Hematopoietic multipotent progenitor cell treated with erythropoietin and hydrocortisone succinate and interleukin-3 and kit ligand, for 6 days (in vitro differentiated cells): Measurements from ENCODE around the gene ST7L.

Experiments used
- DNase-seq: peaks from one replicate; pipeline ENCODE4 v3.0.0-alpha.2; 2015

ST7L gene

DNA sequence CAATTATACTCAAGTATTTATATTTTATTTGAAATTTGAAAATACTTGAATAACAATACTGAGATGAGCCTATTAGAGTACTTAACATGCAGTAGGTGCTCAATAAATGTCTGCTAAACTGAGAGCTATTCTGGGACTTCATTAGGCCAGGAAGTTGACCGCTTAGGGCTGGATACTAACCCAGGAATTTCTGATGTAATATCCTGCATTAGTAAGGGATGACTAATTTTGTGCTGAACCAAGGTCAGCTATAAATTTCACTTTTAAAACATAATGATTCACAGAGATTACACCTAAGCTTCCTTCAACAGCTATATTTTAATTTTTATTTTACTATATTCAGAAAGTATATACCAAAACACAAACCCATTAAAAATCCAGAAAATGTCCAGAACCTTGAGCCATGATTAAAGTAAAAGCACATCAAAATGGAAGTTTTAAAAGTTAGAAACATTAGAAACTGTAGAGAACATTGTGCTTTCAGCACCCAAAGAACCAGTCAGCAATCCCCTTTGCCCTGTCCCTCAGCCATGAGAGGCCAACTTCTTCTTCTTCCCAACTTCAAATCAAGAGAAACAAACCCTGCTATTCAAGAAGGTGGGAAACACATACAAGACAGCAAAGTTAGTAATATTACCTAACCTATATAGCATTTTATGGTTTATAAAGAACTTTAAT is 74.8 kb downstream of the ST7L start:
- no peak for DNase-seq

DNA sequence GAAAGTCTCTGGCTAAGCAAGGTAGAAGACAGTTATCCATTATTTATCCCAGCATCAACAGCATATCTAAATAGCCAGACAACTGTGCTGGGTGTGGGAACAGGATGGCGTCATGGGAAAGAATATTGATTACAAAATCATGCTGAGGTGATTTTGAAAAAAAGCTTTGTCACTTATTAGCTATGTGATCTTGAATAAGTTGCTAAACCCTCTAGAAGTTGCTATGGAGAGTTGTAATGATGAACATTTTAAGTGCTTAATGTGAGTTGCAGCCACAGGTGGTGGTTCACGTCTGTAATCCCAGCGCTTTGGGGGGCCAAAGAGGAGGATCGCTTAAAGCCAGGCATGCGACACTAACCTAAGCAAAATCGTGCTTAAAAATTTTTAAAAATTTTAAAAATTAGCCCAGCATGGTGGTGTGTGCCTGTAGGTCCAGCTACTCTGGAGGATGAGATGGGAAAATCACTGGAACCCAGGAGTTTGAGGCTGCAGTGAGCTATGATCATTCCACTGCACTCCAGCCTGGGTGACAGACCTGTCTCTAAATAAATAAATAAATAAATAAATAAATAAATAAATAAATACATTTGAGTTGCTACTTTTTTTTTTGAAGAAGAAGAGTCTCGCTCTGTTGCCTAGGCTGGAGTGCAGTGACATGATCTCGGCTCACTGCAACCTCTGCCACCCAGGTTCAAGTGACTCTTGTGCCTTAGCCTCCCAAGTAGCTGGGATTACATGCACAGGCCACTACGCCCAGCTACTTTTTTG is 76.6 kb downstream of the ST7L start:
- DNase-seq = no peak

DNA sequence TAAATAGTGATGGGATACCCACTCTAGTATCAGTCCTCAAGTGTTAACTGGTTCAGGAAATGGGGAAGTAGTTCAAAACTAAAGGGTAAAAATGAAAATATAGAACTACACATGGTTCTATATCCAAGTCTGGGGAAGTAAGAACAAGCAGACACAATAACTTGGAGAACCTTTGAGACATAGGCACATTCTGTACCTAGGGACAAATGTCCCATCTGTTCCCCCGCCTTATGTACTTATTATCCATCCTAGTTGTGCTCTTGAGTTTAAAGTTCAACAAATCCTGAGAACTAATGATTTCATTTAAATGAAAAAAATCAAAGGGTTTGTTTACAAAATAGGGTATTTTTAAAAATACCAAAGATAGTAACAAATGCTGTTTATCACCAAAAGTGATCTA is 77.6 kb downstream of the ST7L start:
- no peak for DNase-seq

DNA sequence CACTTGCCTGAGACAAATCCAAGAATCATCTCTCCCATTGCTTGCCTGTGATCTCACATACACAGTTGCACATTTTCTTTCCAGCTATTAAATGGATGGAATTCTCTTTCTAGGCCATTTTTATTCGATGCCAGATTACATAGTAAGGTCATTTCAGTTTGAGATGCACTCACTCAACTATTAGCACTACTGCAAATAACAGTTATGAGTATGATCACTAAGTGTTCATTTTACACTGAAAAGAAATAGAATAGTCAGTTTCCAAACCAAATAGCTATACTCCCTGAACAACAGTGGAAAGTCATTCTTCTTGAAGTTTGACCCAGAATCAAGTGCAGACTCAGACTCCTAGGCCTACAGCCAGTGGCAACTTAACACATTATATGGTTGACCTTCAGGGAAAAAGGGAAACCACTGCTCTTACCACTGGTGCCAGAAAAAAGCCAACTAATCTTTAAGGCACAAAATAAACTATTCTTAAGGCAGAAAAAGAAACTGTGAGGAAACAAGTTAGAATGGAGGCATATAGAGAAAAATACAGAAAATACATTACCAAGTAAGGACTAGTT is 78.6 kb downstream of the ST7L start:
- no peak for DNase-seq

DNA sequence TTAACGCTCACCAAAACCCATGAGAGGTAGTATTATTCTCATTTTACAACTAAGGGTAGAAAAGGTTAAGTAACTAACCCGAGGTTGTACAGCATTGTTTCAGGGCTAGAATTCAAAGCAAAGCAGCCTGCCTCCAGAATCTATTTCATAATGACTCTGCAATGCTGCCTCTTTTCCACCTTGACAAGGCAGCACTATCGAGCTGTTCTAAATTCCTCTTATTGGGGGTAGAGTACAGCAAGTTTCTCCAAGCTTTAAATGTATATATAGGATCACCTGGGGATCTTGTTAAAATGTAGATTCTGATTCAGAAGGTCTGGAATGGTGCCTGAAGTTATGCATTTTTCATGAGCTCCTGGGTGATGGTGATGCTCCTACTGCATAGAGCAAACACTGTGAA is 80.1 kb downstream of the ST7L start:
- no peak for DNase-seq

DNA sequence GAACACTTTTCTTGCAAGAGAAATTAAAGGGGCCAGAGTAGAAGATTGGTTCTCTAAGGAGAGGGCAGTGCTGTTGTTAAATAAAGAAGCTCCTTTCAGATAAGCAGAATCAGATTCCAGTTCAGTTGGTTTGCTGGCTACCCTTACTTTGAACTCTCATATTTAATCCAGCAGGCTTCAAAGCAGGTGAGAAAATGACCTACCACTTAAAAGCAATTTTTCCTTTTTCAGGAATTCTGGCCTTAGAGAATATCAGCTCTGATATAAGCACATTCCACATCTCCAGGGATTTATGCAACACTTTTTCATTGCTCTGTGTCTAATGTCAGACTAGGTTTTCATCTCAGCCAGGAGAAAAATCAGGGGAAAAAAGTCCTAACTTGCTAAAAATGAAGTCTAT is 81.5 kb downstream of the ST7L start:
- no peak for DNase-seq

DNA sequence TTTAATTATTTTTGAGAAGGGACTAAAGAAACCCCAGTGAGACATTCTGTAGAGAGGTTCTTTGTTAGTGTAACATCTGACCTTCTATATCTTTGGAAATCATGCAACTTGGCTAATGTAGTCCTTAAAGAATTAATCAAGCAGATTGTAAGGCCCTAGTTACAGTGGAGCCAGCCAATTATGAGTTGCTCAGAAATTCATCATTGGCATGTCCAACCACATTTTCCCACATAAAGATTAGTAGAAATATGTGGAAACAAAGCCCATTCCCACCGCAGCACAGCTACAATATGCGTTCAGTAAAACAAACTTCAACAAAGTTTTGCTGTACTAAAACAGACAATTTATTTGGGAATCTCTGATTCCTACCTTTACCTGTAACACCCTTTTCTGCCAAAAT is 82.4 kb downstream of the ST7L start:
- no peak for DNase-seq

DNA sequence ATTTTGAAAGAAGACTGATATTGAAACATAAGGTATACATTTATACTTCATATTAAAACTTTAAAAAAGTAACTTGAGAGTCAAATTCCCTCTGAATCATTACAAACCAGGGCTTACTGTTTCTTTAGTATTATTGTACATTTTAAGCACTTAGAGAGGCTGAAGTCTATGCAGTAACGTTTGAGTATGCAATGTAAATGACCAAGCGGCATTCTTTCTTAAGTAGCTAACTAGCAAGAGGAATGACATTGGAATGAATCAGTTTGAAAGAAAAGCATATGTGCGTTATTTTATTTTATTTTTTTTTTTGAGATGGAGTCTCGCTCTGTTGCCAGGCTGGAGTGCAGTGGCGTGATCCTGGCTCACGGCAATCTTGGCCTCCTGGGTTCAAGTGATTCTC is 85.9 kb downstream of the ST7L start:
- no peak for DNase-seq

DNA sequence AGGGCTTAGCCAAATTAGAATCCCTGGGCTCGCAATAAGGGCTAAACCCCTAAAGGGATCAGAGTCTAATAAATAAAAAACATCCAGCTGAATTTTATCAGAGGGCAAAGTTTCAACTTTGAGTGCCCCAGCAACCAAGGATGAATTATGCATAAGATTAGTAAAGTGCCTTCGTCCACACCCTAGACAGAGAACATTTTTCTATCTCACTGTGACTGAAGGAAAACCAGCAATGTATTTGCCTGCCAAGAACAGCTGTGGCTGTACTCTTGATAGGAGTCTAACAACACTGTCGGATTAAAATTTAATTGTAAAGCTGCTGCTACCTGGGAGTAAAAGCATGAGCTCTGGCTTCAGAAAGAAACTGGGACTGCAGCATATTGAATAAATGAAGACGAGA is 86.9 kb downstream of the ST7L start:
- DNase-seq = no peak

DNA sequence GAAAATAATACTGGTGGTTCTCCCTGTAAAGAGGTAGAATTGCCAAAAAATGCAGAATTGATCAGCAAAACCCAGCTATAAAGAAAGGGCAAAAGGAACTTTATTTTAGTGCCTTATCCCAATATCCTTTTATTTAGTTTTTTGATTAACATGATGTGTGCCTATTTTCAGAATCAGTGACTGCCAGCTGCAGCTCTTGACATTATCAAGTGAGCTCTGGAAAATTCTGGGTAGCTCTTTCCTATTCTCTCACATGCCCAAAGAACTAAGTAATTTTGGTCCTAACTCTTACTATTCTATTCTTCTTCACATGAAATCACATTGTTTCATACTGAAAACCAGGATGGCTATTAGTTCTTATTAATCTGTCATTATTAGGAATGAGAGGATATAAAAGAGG is 88.1 kb downstream of the ST7L start:
- no peak for DNase-seq

DNA sequence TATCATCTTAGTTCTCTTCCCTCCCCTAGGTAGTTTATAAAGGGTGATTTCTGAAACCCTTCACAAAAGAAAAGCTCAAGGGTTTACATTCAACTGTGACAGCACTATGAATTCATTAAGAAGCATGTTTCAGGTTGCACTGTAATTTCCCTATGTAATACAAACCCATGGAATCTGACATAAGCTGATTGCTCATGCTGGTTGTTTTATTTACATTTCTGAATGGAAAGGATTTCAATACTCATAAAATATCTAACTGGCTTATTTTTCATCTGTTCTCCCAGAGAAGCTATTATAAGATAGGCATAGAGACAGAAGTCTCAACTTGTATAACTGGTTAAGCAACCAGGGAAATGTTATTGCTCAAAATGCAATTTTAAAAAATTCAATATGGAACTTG is 89.6 kb downstream of the ST7L start:
- DNase-seq = no peak

DNA sequence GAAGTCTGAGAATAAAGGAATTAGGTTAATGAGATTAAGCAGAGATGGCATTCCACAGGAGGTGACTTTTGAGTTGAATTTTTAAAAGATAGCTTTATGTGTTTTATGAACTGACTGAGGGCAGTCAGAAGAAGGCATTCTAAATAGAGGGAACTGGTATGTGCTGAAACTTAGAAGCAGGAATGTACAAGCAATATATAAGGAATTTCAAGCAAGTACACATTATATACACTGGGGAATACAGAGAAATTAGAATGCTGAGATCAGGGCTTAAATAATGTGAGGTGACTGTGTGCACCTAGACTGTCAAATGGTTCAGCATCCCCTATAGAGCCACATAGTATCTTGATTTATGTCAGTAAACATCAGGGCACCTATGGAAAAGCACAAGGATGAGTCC is 90.9 kb downstream of the ST7L start:
- no peak for DNase-seq

DNA sequence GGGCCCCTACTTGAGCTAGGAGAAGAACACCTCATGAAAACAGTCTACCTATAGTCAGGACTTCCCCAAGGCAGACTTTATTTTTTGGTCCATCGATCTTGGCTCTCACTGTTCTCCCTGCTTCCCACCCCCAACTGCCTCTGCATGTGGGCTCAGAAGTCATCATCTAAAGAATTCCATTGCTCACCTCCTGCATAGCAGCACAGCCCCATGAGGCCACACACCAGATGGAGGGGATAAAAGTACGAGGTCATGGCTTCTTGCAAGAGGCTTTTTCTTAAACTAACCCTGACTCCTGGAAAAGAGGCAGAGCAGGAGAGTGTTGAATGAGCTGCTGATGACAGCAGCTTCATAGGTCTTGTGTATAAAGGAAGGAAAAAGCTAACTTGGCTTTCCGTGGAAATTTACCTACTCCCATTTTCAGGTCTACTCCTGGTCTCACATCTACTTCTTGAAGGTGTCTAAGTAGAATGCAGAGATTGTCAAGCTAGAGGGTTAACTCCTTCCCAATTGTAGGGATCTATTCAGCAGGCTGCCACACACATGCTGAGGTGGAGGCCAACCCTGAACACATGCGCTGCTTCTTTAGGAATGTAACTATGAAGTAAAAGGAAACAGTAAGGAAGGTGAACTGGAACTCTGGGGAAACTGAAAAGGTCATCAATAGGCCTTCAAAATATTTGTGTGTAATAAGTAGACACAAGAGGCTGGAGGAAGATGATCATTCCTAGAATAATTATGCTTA is 91.5 kb downstream of the ST7L start:
- no peak for DNase-seq

DNA sequence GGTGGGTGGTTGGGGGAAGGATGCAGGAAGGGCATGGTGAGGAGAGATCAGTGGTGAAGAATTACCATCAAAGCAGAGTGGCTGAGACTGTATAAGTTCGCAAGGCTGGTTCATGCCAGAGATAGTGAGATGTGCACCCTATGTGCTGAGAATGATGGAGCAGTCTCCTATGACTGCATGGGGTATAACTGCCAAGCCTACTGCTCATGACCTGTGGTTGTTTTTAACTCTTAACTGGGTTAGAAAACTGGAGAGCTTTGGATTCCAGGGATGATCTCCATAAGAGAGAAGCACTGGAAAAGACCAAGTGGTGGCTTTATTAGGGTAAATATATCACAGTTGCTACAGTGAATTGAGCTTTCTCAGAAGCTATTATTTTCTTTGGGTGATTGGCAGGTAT is 94.0 kb downstream of the ST7L start:
- DNase-seq = no peak

DNA sequence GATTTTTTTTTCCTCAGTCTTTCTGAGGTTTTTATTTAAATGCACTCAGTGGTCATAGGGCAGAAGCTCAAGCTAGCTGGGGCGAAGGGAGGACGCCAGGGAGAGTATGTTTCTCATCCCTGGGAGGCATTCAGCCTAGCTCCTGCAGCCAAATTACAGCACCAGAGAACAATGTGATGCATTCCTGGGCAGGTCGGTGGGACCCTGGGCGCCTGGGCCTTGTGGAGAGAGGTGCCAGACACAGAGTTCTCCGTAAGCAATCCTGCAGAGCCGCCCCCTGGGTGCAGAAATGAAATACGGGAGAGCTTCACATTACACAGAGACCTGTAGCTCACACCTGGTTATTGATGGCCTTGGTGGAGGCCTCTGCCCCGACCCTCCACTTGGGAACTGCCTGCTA is 94.7 kb downstream of the ST7L start:
- no peak for DNase-seq

DNA sequence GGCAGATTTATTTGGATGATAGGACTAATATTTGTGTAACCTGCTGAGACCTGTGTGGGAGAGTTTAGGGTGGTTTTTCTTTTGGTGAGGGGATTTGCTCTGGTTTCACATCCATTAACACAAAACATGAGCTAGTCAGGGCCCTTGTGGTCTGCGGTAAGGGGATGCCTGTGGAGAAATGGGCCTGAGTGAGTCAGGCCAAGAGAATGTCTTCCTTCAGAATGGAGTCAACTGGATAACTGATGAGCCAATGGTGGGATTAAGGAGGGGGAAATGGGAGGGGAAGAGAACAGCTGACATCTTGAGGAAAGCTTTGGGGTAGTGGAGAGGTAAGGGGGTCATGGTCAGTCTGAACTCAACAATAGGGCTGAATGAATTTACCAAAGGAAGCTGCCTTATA is 96.3 kb downstream of the ST7L start:
- no peak for DNase-seq

DNA sequence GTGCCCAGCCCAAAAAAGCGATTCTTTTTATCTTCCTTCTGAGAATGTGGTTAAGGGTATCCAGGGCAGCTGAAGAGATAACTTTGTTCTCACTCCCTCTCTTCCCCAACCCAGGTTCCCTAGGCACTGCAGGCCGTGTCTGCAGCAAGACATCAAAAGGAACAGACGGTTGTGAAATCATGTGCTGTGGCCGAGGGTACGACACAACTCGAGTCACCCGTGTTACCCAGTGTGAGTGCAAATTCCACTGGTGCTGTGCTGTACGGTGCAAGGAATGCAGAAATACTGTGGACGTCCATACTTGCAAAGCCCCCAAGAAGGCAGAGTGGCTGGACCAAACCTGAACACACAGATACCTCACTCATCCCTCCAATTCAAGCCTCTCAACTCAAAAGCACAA is 98.8 kb downstream of the ST7L start:
- no peak for DNase-seq

DNA sequence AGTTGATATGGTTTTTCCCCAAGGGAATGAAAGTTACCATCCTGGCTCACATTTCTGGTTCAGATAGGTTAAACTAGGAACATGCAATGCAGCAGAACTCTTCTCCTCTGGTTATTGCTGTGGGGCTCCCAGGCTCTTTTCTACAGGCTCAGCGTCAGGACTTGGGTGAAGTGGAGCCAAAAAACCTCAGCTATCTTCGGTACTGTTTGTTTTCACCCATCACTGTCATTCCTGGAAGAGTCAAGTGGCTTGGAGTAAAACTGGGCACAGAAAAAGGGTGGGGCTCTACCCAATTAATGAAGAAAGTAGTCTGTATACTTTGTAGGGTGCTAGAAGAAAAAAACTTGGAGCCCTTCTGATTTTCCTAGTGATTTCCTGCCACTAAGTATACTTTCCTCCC is 100.8 kb downstream of the ST7L start:
- DNase-seq = no peak

DNA sequence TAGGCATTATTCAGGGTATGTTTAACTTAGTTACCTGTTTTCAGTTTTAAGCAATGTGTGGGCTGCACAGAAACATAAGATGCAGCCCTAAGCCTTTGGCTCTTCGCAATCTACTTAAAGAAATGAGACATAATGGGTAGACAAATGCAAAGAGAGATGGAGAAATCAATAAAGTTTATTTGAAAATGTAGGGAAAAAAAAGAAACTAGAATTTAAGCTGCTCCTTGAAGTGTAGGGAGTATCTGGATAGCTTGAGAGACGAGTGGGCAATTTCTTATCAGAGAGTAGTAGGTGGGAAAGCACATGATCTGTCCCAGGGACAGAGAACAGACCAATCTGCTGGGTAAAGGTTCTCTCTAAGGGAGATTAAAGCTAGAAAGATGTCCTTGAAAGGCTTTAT is 101.3 kb downstream of the ST7L start:
- DNase-seq = no peak

DNA sequence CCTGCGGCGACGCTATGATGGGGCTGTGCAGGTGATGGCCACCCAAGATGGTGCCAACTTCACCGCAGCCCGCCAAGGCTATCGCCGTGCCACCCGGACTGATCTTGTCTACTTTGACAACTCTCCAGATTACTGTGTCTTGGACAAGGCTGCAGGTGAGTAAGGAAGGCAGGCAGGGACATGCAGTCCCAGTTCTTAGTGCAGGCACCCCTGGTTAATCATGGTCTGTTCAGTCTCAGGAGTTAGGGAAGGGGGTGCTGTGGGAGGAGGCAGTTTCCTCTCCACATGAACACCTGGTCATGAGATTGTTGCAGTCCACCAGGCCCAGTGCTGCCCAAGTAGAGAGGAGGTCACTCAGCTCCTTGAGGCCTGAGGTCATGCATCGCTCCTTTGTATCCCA is 101.7 kb downstream of the ST7L start:
- no peak for DNase-seq

DNA sequence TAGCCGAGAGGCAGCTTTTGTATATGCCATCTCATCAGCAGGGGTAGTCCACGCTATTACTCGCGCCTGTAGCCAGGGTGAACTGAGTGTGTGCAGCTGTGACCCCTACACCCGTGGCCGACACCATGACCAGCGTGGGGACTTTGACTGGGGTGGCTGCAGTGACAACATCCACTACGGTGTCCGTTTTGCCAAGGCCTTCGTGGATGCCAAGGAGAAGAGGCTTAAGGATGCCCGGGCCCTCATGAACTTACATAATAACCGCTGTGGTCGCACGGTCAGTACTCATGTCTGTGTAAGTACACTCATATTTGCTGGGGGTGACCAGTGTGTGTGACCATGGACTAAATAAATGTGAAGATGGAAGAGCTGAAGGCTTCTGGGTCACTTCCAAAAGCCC is 102.8 kb downstream of the ST7L start:
- DNase-seq = no peak

DNA sequence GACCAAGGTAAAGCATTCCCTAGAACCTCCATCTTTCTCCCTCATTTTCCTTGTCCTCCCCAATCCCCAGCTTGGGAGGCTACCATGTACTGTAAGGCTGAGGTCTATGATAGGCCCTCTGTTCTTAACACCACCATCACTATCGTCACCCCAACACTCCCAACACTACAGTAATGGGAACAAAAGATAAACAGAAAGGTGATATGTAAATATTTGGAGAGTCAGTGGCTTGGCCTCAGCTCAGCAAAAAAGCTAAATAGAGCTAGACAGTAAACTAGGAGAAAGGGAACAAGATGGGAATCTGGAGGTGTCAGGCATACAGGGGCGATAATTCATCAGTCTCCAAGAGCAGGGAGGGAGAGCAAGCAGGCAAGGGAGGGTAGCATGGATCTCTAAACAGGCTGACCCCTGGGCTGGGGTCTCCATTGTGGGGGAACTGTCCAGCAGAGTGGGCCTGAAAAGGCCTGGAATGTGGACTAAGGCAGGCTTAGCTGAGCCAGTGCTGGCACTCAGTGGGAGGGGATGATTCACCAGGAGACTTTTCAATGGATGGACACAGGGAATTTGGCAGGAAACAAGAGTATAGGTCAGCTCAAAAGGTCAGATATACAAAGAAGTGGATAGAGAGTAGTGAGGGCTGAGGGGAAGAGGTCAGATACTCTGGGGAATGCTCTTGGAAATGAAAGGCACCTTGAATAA is 103.5 kb downstream of the ST7L start:
- no peak for DNase-seq

DNA sequence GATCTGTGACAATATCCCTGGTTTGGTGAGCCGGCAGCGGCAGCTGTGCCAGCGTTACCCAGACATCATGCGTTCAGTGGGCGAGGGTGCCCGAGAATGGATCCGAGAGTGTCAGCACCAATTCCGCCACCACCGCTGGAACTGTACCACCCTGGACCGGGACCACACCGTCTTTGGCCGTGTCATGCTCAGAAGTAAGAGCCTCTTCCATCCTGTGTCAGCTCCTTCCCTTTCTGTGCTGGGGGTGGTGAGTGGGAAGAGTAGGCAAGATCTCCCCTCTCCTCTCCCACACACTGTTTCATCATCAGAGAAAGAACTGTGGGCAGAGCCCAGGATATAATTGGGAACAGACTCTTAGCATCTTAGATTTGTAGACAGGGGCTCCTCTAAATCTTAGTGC is 104.0 kb downstream of the ST7L start:
- DNase-seq = no peak
